HEK293 (cell line): ENCODE measurements around the gene DMKN.
A peak's percentile ranks its signal among the peaks of the same experiment; 100 is the strongest.

Experiments
- CTCF ChIP-seq: fragments of 450-650 bp; formaldehyde crosslinking; IDR thresholded peaks from 2 replicates; pipeline ENCODE4 v1.5.1; 2016; ENCODE audit warnings: missing biosample characterization, missing genetic modification characterization
- ELK4 ChIP-seq: IDR thresholded peaks from 2 replicates; pipeline ENCODE4 v1.6.1; 2011; ENCODE audit warnings: mild to moderate bottlenecking, low read depth, low read length, borderline replicate concordance
- GLIS2 ChIP-seq: fragments of 450-650 bp; formaldehyde crosslinking; IDR thresholded peaks from 2 replicates; pipeline ENCODE4 v1.5.1; 2016; ENCODE audit warnings: missing biosample characterization, missing genetic modification characterization
- KLF1 ChIP-seq: fragments of 450-650 bp; formaldehyde crosslinking; IDR thresholded peaks from 2 replicates; pipeline ENCODE4 v1.5.1; 2016; ENCODE audit warnings: missing biosample characterization, missing genetic modification characterization
- KLF17 ChIP-seq: fragments of 450-650 bp; formaldehyde crosslinking; IDR thresholded peaks from 2 replicates; pipeline ENCODE4 v1.5.1; 2016; ENCODE audit warnings: missing biosample characterization, missing genetic modification characterization
- KLF9 ChIP-seq: fragments of 450-650 bp; formaldehyde crosslinking; IDR thresholded peaks from 2 replicates; pipeline ENCODE4 v1.5.1; 2016; ENCODE audit warnings: missing biosample characterization, missing genetic modification characterization, low read depth
- PRDM2 ChIP-seq: fragments of 450-650 bp; formaldehyde crosslinking; IDR thresholded peaks from 2 replicates; pipeline ENCODE4 v1.5.1; 2016; ENCODE audit warnings: missing biosample characterization, missing genetic modification characterization, borderline replicate concordance
- SP7 ChIP-seq: fragments of 450-650 bp; formaldehyde crosslinking; IDR thresholded peaks from 2 replicates; pipeline ENCODE4 v1.5.1; 2016; ENCODE audit warnings: missing biosample characterization, missing genetic modification characterization
- TSHZ1 ChIP-seq: fragments of 450-650 bp; formaldehyde crosslinking; IDR thresholded peaks from 2 replicates; pipeline ENCODE4 v1.5.1; 2016; ENCODE audit warnings: missing biosample characterization, missing genetic modification characterization, borderline replicate concordance
- ZBTB21 ChIP-seq: fragments of 450-650 bp; formaldehyde crosslinking; IDR thresholded peaks from 2 replicates; pipeline ENCODE4 v1.5.1; 2017; ENCODE audit warnings: missing biosample characterization, missing genetic modification characterization
- ZFHX2 ChIP-seq: fragments of 450-650 bp; formaldehyde crosslinking; conservative IDR thresholded peaks from 2 replicates; pipeline ENCODE4 v1.5.1; 2016; ENCODE audit warnings: missing biosample characterization, missing genetic modification characterization
- ZNF146 ChIP-seq: fragments of 450-650 bp; formaldehyde crosslinking; IDR thresholded peaks from 2 replicates; pipeline ENCODE4 v1.5.1; 2016; ENCODE audit warnings: missing biosample characterization, missing genetic modification characterization
- ZNF2 ChIP-seq: fragments of 450-650 bp; formaldehyde crosslinking; IDR thresholded peaks from 2 replicates; pipeline ENCODE4 v1.5.1; 2016; ENCODE audit warnings: missing biosample characterization, missing genetic modification characterization
- ZNF548 ChIP-seq: fragments of 450-650 bp; formaldehyde crosslinking; IDR thresholded peaks from 2 replicates; pipeline ENCODE4 v1.5.1; 2016; ENCODE audit warnings: missing biosample characterization, missing genetic modification characterization
- ZNF561 ChIP-seq: fragments of 450-650 bp; IDR thresholded peaks from 2 replicates; pipeline ENCODE4 v1.5.1; 2018; ENCODE audit warnings: missing biosample characterization, missing genetic modification characterization, borderline replicate concordance
- ZNF692 ChIP-seq: fragments of 450-650 bp; formaldehyde crosslinking; IDR thresholded peaks from 2 replicates; pipeline ENCODE4 v1.5.1; 2016; ENCODE audit warnings: missing biosample characterization, missing genetic modification characterization
- ZSCAN16 ChIP-seq: fragments of 450-650 bp; formaldehyde crosslinking; IDR thresholded peaks from 2 replicates; pipeline ENCODE4 v1.5.1; 2016; ENCODE audit warnings: missing biosample characterization, missing genetic modification characterization
- ZSCAN18 ChIP-seq: fragments of 450-650 bp; formaldehyde crosslinking; IDR thresholded peaks from 2 replicates; pipeline ENCODE4 v1.5.1; 2016; ENCODE audit warnings: missing biosample characterization, missing genetic modification characterization

DMKN gene

GRCh38 chr19:35557539-35558399 lies 44.3 kb upstream of the DMKN start (continued):
- TF ChIP-seq KLF1 (tag by site-specific recombination) = peak; percentile 97
- TF ChIP-seq SP7 (tag by site-specific recombination) = peak; percentile 79
- TF ChIP-seq ZFHX2 (tag by site-specific recombination) = peak; percentile 93
- 0 out of 2 replicates have a peak, but pooled peaks have one; percentile 29 for TF ChIP-seq ZNF2
- TF ChIP-seq ZNF146 (tag by site-specific recombination) = peak; percentile 34; the same call in 1 of the 2 replicates
- TF ChIP-seq GLIS2 (tag by site-specific recombination) = peak; percentile 78
- TF ChIP-seq KLF17 = peak; percentile 32; the same call in 1 of the 2 replicates
- no peak for TF ChIP-seq TSHZ1 (tag by site-specific recombination)
- TF ChIP-seq ZSCAN18 (tag by site-specific recombination) = no peak
- TF ChIP-seq CTCF (tag by site-specific recombination) = no peak
- TF ChIP-seq ZNF561 = no peak
- peak; percentile 53; the same call in 1 of the 2 replicates for TF ChIP-seq ZNF692
- TF ChIP-seq ZSCAN16 = peak; percentile 91
- TF ChIP-seq ZBTB21 = peak; percentile 49
- TF ChIP-seq PRDM2 (tag by site-specific recombination) = 0 out of 2 replicates have a peak, but pooled peaks have one; percentile 65
- TF ChIP-seq KLF9 (tag by site-specific recombination) = peak; percentile 100
- no peak for TF ChIP-seq ELK4
- no peak for TF ChIP-seq ZNF548 (tag by site-specific recombination)
- TF ChIP-seq, all 188 proteins: peak for 48
